Spleen (tissue), 7 donors: Measurements from ENCODE around the gene CCDC70.

Source experiments
- CTCF ChIP-seq, 11 experiments: fragments of 200-600 bp in 7 of 11; fragments of 450-650 bp in 4 of 11; sonication (generic) in 4 of 11; IDR thresholded peaks in 8 of 11; conservative IDR thresholded peaks in 3 of 11; 1 replicate in 7 of 11; 2 replicates in 4 of 11; pipeline versions ENCODE4 v1.4.0 to v1.8.0; 2016 to 2021; ENCODE audit warnings: antibody characterized with exemption in 11 of 11, inconsistent platforms in 4 of 11, mild to moderate bottlenecking in 1 of 11
- POLR2A ChIP-seq, 3 donors: fragments of 450-650 bp; IDR thresholded peaks; one replicate each; pipeline ENCODE4 v1.5.1; 2017; ENCODE audit warnings: antibody characterized with exemption in 3 of 3, mild to moderate bottlenecking in 1 of 3
- POLR2AphosphoS5 ChIP-seq, 3 donors: sonication (generic); formaldehyde crosslinking; IDR thresholded peaks; one replicate each; pipeline ENCODE4 v1.5.1; 2017; ENCODE audit warnings: antibody characterized with exemption in 3 of 3
- donor health status: DM: no; HTN: no; CAD: no; lungs with moderate emphysema.
- donor health status: DM: no; HTN: no; CAD: no.
- donor health status: DM: no; HTN: no; CAD: no.

- TF ChIP-seq POLR2A (IDR thresholded peaks at IDR 0.05) (no peak), CTCF (IDR thresholded peaks at IDR 0.05 in 8 of 11, conservative IDR thresholded peaks at IDR 0.05 in 3 of 11) (no peak), POLR2AphosphoS5 (IDR thresholded peaks at IDR 0.05) (peak in 1 of 3 donors; percentile 56)
Measured at GRCh38 chr13:51837016-51837415, 24.8 kb upstream of the CCDC70 start.
